BE2C (cell line): ENCODE data around the gene VMP1.

Experiments
- DNase-seq: peaks from one replicate; pipeline ENCODE4 v3.0.0-alpha.2; 2020
- H3K27me3 ChIP-seq: fragments of 250-450 bp; sonication (Bioruptor Pico); 2 replicates; pipeline ENCODE4 v1.5.1; 2020; ENCODE audit warnings: mild to moderate bottlenecking
- H3K36me3 ChIP-seq: fragments of 250-450 bp; sonication (Bioruptor Pico); 2 replicates; pipeline ENCODE4 v1.5.1; 2020; ENCODE audit warnings: mild to moderate bottlenecking
- H3K4me1 ChIP-seq: fragments of 250-450 bp; sonication (Bioruptor Pico); 2 replicates; pipeline ENCODE4 v1.5.1; 2020
- H3K4me3 ChIP-seq: 2 replicates; pipeline ENCODE4 v1.5.1; 2011; ENCODE audit warnings: low read depth, low read length
- H3K9me3 ChIP-seq: fragments of 250-450 bp; sonication (Bioruptor Pico); 2 replicates; pipeline ENCODE4 v1.5.1; 2020
- TF ChIP-seq, protein P1 (sequence below): IDR thresholded peaks from 2 replicates; pipeline ENCODE4 v1.5.1; 2012; ENCODE audit warnings: mild to moderate bottlenecking, low read depth, low read length

The VMP1 gene

GRCh38 chr17:59876107-59876506, 168.7 kb downstream of the VMP1 start:
- H3K36me3 ChIP-seq: peaks cover 36% of the 10 kb centered on the region
- no peaks in the 10 kb centered on the region for H3K4me1 ChIP-seq
- no peaks in the 10 kb centered on the region for H3K27me3 ChIP-seq
- TF ChIP-seq, protein P1, sequence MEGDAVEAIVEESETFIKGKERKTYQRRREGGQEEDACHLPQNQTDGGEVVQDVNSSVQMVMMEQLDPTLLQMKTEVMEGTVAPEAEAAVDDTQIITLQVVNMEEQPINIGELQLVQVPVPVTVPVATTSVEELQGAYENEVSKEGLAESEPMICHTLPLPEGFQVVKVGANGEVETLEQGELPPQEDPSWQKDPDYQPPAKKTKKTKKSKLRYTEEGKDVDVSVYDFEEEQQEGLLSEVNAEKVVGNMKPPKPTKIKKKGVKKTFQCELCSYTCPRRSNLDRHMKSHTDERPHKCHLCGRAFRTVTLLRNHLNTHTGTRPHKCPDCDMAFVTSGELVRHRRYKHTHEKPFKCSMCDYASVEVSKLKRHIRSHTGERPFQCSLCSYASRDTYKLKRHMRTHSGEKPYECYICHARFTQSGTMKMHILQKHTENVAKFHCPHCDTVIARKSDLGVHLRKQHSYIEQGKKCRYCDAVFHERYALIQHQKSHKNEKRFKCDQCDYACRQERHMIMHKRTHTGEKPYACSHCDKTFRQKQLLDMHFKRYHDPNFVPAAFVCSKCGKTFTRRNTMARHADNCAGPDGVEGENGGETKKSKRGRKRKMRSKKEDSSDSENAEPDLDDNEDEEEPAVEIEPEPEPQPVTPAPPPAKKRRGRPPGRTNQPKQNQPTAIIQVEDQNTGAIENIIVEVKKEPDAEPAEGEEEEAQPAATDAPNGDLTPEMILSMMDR: no peak
- H3K9me3 ChIP-seq: no peaks in the 10 kb centered on the region
- no peak overlapping the region for H3K4me3 ChIP-seq
- DNase-seq: no peak

GRCh38 chr17:59877965-59878364, 170.5 kb downstream of the VMP1 start:
- H3K9me3 ChIP-seq: no peaks in the 10 kb centered on the region
- peaks cover 44% of the 10 kb centered on the region for H3K36me3 ChIP-seq
- no peaks in the 10 kb centered on the region for H3K4me1 ChIP-seq
- H3K27me3 ChIP-seq: no peaks in the 10 kb centered on the region
- TF ChIP-seq, protein P1: no peak
- H3K4me3 ChIP-seq: no peak overlapping the region
- no peak for DNase-seq

DNA sequence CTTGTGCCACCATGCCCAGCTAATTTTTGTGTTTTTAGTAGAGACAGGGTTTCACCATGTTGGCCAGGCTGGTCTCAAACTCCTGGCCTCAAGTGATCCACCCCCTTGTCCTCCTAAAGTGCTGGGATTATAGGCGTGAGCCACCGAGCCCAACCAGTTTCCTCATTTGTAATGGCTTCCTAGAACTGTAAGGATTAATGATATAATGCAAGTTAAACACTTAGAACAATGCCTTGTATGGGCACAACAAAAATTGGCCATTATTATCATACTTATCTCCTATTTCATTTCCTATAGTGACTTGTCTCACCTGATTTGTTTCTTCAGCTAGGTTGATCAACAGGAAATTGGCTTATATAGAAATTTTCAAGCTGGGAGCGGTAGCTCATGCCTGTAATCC, 171.2 kb downstream of the VMP1 start:
- TF ChIP-seq, protein P1: no peak
- H3K4me3 ChIP-seq: no peak overlapping the region

GRCh38 chr17:59884861-59885260, 177.4 kb downstream of the VMP1 start:
- Histone ChIP-seq H3K4me3 (no peak overlapping the region), H3K36me3 (peaks cover 47% of the 10 kb centered on the region), H3K9me3 (no peaks in the 10 kb centered on the region), H3K27me3 (no peaks in the 10 kb centered on the region), H3K4me1 (no peaks in the 10 kb centered on the region)
- TF ChIP-seq, protein P1: no peak
- DNase-seq: no peak

More for the DNA sequence above, 171.2 kb downstream of the VMP1 start:
- no peaks in the 10 kb centered on the region for H3K4me1 ChIP-seq
- no peaks in the 10 kb centered on the region for H3K9me3 ChIP-seq
- peaks cover 49% of the 10 kb centered on the region for H3K36me3 ChIP-seq
- DNase-seq: no peak
- no peaks in the 10 kb centered on the region for H3K27me3 ChIP-seq

GRCh38 chr17:59888145-59888750, 180.8 kb downstream of the VMP1 start:
- peaks cover 27% of the 10 kb centered on the region for H3K36me3 ChIP-seq
- H3K4me3 ChIP-seq: no peak overlapping the region
- no peaks in the 10 kb centered on the region for H3K9me3 ChIP-seq
- no peaks in the 10 kb centered on the region for H3K4me1 ChIP-seq
- TF ChIP-seq, protein P1: no peak
- DNase-seq: no peak
- no peaks in the 10 kb centered on the region for H3K27me3 ChIP-seq

- H3K4me1 ChIP-seq: no peaks in the 10 kb centered on the region
- TF ChIP-seq, protein P1: no peak
- peaks cover 7% of the 10 kb centered on the region for H3K36me3 ChIP-seq
- no peaks in the 10 kb centered on the region for H3K9me3 ChIP-seq
- DNase-seq: no peak
- H3K4me3 ChIP-seq: no peak overlapping the region
- H3K27me3 ChIP-seq: no peaks in the 10 kb centered on the region
Measured at GRCh38 chr17:59890720-59891119, 183.3 kb downstream of the VMP1 start.
